ENCODE results near the gene RIN3. TPM values are rescaled to one million over a fixed set of nuclear protein-coding genes. Genes with fewer than 3 reads are reported as not detected.

Gene RIN3
- total RNA-seq, 1 experiment from 2014 or later = 1.5 TPM

- Histone ChIP-seq H3T11ph (ENCODE audit: low read length) (no peak overlapping the region), H3K18ac (ENCODE audit: insufficient read length, low read depth, low read length) (no peak overlapping the region), H3K23me2 (ENCODE audit: insufficient read length, low read depth, low read length, poor library complexity, severe bottlenecking) (no peaks in the 10 kb centered on the region), H3K9ac (ENCODE audit: extremely low read depth, insufficient read length, low read length) (no peak overlapping the region), H2AK5ac (ENCODE audit: insufficient read length, low read length) (no peak overlapping the region), H3K79me1 (ENCODE audit: insufficient read depth, low read depth, low read length, poor library complexity, severe bottlenecking) (no peaks in the 10 kb centered on the region), H3K56ac (ENCODE audit: insufficient read length, low read depth, low read length) (no peak overlapping the region), H3K4me1 (ENCODE audit: insufficient read depth, low read length) (no peaks in the 10 kb centered on the region; the same call in 1 of the 2 replicates), H4K8ac (replicated peaks; ENCODE audit: insufficient read length, low read depth, low read length) (no peak overlapping the region), H2BK120ac (ENCODE audit: low read depth, low read length, poor library complexity, severe bottlenecking) (no peak overlapping the region), H3K9me3 (ENCODE audit: control insufficient read depth, low read depth, low read length) (no peaks in the 10 kb centered on the region), H2BK15ac (ENCODE audit: low read depth, low read length) (no peak overlapping the region), H2AFZ (ENCODE audit: low read length) (no peak overlapping the region), H3K4me2 (ENCODE audit: insufficient read depth, insufficient read length, low read length) (no peak overlapping the region), H2BK20ac (ENCODE audit: low read depth, low read length, poor library complexity, severe bottlenecking) (no peak overlapping the region), H3K4ac (ENCODE audit: low read depth, low read length) (no peak overlapping the region), H3K14ac (ENCODE audit: insufficient read depth, low read length) (no peak overlapping the region), H4K5ac (ENCODE audit: insufficient read length, low read depth, low read length) (no peak overlapping the region), H4K91ac (ENCODE audit: insufficient read length, low read depth, low read length) (no peak overlapping the region), H3K27ac (ENCODE audit: insufficient read length, low read depth, low read length) (no peak overlapping the region), H2BK5ac (ENCODE audit: insufficient read length, low read length) (no peak overlapping the region), H3K27me3 (ENCODE audit: insufficient read depth, low read length) (no peaks in the 10 kb centered on the region), H2BK12ac (ENCODE audit: insufficient read length, low read depth, low read length) (no peak overlapping the region), H4K20me1 (ENCODE audit: control insufficient read depth, insufficient read depth, insufficient read length) (no peaks in the 10 kb centered on the region), H3K79me2 (ENCODE audit: insufficient read depth, low read length) (no peaks in the 10 kb centered on the region), H3K23ac (ENCODE audit: insufficient read length, low read depth, low read length) (no peak overlapping the region)
- DNase-seq = no peak
- no peak for TF ChIP-seq CTCF (conservative IDR thresholded peaks at IDR 0.05)
- Mint-ChIP-seq H3K4me1 (peaks cover 7 to 11% of the 10 kb centered on the region in 2 experiments), H3K4me3 (no peak overlapping the region), H3K9me3 (no peaks in the 10 kb centered on the region), H3K27me3 (ENCODE audit: low read depth) (no peaks in the 10 kb centered on the region; the same call in 1 of the 2 replicates), H3K36me3 (ENCODE audit: insufficient read depth in 1 of 3, low read depth in 3 of 3) (no peaks in the 10 kb centered on the region), H3K27ac (no peak overlapping the region)
- WGBS (ENCODE audit: extremely low coverage, insufficient read length, low lambda C conversion rate) = no CpG with 5 or more reads among the region's 10 CpGs
Observed at GRCh38 chr14:92613681-92614260, 100.2 kb downstream of the RIN3 start.
